GM21576 (cell line): Measurements from ENCODE around the gene SMYD2.

Source experiments
- ATAC-seq: cut with Tn5 transposase; IDR thresholded peaks from one replicate; pipeline ENCODE4 v1.9.1; 2021; ENCODE audit warnings: mild to moderate bottlenecking, moderate library complexity; ENCODE audit not compliant: unreplicated experiment

The SMYD2 gene

DNA sequence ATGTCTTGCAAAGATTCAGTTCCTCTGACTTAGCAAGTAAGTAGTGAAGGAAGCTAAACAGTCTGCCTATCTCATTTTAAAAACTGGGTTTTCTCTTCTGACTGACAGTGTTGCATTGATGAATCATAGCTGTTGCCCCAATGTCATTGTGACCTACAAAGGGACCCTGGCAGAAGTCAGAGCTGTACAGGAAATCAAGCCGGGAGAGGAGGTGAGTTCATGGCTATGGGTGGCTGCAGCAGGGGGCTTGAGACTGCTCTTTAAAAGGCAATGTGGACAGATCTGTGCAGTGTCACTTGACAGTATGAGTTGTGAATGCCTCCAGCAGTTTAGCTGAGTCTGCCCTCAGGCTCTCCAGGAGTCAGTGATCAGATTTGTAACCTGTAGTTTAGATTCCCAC, 46.6 kb downstream of the SMYD2 start:
- ATAC-seq = no peak

DNA sequence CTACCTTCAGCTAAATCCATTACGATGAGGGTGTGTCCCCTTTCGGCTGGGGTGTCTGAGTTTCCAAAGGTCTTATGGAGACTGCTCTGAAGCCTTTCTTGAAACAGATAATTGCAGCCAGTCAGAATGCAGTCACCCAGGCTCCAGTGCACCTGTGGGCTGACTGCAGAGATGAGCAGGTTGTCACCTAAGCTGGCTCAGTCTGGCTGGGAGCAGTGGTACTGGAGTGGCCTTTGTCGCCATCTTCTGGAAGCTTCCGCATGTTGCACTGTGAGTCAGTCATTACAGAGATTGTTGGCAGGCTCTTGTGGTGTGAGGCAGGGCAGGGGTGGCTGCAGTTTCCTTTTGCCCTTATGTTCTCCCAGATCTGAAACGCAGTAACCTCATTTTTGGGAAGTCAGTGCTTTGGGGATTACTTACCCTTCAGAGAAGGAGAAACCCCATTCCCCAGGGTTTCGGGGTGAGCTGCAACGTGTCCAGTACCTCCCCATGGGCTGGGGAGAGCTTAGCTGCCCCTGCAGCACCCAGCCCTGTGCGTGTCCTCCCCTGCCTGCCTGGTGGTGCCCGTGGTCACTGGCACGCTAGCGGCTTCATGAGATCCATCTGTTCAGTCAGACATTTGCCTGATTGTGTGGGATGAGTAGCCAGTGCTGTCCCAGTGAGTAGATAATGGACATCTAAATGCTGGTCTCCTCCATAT, 48.0 kb downstream of the SMYD2 start:
- ATAC-seq = peak; percentile 90

DNA sequence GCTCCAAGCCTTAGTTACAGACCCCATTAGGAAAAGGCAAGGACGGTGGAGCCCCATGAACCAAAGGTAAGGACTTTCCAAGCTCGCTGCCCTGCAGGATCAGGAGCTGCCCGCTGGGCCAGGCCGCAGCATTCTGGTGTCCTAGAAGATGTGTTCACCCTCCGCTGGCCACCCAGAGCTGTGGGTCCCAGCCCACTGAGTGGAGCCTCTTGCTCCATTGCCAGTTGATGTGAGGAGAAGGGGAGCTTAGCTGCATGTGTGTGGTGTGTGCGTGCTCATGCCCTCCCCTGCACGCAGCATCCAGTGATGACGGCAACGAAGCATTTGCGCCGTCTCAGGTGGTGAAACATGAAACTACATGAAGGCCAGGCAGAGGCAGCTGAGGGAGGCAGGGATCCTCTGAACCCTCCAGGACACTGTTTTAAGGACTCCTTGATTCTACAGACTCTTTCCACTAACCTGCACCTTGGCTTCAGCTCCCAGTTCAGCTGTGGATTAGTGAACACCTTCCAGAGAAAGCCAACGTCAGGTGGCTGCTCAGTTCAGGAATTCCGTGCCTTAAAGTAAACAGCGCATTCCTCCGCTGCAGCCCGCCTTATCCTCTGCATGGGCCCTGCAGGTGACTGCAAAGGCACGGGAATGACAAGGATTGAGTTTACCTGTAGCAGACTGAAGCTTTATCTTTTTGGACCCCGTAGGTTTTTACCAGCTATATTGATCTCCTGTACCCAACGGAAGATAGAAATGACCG, 48.7 kb downstream of the SMYD2 start:
- ATAC-seq = no peak

DNA sequence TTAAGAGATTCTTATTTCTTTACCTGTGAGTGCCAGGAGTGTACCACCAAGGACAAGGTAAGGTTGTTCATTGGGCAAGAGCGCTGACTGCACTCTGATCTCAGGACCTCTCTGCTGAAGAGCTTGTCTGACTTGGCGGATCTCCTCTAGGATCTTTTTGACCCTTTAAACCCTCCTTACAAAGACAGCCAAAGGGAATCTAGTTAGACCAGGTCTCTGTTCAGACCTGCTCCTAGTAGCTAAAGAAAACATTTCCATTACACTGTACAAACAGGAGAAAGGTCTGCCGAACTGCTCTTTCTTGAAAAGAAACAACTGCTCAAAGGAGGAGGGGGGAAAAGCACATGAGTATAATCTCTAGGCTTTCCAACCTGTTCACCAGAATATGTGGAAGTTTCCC, 49.3 kb downstream of the SMYD2 start:
- no peak for ATAC-seq

DNA sequence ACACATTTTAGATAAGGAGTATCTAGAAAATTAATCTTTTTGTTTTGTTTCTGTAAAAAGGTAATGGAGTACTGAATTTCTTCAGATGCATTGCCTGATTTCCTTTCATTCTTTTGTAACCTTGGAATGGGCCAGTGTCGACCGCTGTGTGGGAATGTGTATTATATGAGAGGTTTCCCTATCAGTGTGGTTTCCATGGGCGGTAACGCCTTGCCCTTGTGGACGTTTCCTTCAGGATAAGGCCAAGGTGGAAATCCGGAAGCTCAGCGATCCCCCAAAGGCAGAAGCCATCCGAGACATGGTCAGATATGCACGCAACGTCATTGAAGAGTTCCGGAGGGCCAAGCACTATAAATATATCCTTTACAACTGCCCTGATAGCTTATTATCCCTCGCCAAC, 49.8 kb downstream of the SMYD2 start:
- ATAC-seq = no peak

DNA sequence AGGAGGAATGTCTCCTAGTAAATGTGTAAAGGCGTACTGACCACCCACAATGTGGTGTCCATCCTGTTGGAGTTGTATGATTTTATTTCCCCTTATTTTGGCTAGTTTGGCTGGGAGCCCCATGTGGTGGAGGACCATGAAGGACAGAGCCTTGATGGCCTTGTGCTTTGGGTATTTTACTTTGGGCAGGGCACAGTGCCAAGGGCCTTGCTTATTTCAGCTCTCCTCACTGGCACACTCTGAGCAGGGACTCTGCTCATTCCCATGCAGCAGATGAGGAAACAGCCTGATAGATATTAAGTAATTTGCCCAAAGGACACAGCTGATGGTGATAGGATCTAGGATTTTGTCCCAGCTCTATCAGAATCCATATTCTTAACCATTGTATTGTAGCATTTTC, 50.2 kb downstream of the SMYD2 start:
- ATAC-seq = no peak

DNA sequence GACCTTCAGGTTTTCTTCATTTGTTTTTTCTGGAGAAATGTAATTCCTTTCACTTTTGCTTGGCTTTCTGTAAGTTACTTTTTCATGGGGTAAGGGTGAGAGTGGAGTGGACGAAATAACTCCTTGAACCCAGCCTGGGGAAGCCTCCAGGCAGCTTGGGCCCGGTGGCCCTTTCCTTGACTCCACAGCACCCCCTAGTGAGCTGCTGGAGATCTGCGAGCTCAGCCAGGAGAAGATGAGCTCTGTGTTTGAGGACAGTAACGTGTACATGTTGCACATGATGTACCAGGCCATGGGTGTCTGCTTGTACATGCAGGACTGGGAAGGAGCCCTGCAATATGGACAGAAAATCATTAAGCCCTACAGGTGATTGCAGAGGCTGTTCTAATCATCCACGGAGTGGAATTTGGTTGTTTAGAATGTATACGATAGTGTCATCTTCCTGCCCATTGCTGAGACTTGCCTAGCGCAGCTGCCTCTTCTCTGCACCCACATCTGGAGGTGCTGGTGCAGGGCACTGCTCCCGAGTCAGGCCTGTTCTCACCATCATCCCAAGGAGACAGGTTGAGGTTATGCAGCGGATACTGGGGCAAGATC, 51.0 kb downstream of the SMYD2 start:
- ATAC-seq = no peak

DNA sequence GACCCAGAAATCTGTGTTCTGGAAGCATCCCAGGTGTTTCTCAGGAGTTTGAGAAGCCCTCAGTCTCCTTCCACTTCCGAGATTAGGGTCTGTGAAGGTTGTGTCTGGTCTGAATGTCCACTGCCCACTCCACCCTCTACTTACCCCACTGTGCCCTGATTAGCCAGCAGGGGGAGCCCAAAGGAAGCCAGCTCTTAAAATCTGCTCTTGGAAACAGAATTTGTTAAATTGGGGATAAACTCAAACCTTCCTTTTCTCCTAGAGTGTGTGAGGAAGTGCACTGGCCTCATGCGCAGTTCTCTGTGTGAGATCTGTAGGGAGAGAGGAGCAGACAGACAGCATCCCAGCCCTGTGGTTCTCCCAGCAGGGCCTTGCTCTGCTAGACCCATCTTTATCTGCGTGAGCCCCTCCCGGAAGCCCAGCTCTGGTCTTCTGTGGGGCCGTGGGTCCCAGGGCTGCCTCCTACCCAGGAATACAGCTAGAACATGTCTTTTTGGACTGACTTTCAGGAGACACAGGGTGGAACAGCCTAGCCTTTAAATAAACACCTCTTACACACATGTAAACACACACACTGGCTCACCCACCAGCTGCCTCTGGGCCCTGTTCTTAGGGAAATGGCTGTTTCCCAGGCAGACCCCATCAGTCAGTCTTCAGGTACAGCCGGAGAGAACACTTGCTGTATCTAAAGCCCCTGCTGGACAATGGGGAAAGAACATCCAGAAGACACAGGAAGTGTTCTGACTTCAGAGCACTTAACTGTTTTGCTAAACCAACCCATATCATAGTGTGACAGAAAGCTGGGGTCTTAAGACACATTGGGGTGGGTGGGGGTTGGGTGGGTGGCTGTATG, 52.2 kb downstream of the SMYD2 start:
- ATAC-seq = no peak

DNA sequence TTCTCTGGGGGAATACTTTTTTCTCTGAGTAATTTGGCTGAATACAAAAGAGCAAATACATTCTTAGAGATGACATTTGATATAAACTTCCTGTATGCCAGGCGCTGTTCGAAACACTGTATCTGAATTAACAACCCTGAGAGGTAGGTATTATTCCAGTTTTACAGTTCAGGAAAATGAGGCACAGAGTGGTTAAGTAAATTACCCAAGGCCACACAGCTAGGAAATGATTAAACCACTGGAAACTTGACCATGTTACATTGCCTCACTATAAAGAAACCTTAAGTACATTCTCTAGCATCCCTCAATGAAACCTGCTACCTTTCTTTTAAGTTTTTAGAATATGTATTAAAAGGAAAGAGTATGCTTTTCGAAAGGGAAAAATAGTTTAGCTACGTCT, 54.6 kb downstream of the SMYD2 start:
- ATAC-seq = no peak

DNA sequence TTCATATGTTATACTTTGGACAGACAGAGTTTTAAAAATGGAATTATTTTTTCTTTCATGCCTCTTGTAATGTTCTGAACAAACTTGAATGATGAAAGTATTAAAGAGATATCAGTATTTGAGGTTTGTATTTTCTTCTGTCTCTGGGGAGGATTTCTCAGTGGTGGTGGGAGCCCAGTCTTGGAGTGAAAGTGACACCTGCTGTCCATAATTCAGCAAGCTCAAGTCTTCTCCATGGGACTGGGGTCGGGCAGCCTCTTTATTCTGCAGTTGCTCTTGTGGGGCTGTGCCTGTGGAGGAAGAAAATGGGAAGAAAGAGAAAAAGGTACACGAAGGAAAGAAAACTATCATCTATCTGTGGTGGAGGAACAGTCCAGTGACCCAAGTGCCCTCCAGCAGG, 56.1 kb downstream of the SMYD2 start:
- ATAC-seq = no peak

DNA sequence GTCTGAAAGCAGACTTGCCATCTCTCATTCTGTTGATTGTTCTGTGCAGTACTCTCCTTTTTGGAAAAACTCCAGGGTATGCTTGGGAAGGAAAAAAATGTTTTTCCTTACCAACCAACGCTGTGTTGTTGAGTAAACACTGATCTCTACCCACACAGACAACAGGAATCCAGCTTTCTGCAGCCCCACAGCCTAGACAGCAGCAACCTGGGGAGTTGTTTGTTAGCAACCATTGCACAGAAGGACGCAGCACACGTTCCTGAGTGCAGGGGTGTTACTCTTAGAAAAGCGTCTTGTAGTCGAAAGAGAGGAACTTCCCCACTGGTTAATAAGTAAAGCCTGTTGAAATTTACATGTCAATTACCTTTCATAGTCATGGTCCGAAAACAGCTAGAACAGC, 56.6 kb downstream of the SMYD2 start:
- ATAC-seq = no peak

DNA sequence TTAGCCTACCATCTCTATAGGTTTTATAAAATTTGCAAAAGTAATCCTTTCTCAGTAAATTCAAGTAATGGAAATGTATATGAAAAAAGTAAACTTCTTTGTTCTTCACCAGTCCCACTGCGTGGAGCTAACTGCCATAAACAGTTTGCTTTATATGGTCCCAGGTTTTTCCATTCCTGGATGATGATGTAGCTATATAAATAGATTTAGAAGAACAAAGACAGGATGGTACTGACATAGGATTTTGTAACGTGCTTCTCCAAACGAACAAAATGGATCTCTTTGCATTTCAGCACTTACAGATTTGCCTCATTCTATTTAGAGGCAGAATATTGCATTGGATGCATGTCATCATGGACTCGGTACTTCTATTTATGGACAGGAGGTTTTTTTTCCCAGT, 57.3 kb downstream of the SMYD2 start:
- ATAC-seq = no peak

DNA sequence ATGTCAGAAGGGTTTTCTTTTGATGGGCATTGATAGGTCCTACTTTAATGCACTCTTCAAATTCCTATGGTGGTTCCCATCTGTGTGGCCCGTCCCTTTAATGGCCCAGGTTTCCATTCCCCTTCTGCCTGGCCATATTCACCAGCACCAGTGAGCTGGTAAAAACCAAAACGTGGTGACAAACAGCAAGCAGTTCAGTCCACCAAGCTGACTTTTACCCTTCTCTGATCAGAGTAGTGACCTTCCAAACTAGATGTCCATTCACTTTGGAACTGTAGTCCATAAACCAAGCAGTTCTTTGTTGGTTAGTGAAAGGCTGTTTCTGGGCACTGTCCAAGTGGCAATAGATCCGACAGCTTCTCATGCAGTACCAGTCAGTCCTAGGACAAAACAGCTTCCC, 60.5 kb downstream of the SMYD2 start:
- no peak for ATAC-seq

DNA sequence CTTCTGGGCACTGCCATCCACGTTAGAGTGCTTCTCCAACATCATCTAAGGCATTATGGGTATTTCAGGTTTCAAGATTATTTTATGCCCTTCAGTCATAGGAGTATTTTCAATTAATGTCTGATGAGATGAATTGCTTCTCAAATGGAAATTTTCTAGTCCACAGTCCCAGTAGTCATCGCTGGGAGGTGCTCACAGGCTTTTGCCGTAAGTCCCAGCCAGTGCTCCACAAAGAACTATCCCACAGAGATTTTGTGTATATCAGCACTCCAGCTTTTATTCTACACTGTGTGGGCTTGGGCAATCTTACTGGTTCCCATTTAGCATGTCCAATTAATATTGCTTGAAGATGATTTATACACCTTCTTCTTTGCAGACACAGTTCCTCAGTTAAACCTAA, 61.0 kb downstream of the SMYD2 start:
- no peak for ATAC-seq

DNA sequence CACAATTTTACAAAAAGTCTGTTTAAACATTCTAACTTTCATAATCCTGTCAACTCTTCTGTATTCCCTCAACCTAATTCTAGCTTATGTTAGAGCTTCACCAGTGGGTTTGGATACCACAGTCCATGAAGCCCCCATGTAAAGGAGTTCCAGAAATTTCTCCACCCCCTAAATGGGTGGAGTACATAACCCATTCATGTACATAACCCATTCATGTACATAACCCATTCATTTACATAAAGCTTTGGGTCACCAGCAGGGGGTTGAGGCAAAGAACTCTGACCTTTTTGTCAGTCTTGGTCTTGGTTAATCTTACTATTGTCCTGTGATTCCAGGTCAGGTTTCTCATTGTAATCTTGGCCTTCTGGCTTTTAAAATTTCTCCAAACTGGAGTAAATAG, 61.6 kb downstream of the SMYD2 start:
- no peak for ATAC-seq

DNA sequence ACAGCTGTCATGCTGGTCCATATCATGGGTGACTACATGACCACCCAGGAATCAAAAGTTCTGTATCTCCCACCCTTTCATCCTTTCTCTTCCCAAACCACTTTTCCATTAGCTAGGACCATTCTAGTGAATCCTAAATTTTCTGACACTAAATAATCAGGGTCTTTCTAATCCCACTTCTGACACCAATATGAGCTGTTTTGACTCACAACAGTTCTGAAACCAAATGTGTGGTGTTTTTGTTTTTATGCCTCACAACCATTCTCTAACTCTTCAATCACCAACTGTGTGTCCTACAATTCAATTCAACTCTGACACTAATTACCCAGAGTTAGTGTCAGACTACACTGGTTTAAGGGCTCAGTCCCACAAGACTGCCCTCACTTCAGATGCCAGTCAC, 63.9 kb downstream of the SMYD2 start:
- ATAC-seq = no peak

DNA sequence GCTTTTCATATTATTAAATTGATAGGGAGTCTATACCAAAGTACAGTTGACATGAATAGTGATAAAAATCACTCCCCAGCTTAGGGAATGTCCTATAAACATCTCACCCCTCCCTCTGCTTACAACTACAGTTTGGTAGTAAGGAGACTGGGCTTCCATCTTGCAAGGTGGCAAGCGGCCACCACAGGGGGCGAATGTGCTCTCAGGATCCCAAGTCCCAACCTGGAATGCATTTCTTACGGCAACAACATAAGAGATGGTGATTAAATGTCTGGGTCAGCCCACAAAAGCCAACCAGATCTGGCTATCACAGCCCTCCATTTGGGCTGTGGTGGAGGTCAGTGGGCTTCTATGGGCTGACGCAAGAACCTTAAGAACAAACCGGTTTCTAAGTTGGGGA, 68.0 kb downstream of the SMYD2 start:
- ATAC-seq = no peak

DNA sequence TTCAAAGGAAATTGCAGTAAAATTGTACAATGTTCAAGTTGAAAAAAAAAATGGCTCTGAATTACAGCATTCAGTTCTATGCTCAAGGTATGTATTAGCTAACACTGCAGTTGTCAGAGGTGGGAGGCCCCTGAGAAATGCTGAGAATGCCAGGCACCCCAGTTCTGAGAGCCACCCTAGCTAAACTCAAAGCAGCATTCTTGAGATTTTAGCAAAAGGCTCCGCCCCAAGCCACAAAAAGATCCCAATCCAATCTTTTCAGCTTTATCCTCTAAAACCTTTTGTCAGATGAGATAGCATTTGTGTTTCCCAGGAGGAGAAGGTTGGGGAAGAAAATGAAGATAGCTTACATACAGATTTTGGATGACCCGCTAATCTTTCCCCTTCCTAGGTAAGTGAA, 68.8 kb downstream of the SMYD2 start:
- no peak for ATAC-seq

DNA sequence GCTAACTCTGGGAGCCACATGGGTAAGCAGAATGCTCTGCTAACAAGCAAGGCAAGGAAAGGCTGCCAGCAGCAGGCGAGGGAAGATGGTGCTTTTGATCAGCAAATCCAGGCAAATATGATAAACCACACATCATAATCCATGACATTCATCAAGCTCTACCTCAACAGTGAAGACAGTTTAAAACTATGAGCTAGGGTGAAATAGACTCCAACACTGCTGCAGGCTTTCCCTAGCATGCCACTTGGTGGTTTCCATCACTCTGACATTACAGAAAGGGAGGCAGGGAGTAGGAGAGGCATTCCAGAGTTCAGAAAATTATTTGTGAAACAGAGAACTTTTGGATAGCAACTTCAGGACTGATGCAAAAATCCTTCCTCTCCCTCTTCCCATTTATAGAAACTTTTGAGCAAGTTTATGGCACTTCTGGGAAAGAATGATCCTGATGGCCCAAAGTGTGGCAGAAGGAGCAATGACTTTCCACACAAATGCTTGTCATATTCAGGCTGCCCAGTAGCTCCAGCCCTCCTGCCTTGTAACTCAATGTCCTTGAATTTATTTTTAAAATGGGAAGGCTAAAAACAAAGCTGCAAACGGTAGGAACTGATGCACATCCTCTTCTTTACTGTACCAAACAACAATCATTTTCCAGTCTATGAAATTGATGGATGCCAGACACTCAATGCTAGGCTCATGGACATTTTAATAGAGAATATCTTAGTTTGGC, 70.8 kb downstream of the SMYD2 start:
- no peak for ATAC-seq

DNA sequence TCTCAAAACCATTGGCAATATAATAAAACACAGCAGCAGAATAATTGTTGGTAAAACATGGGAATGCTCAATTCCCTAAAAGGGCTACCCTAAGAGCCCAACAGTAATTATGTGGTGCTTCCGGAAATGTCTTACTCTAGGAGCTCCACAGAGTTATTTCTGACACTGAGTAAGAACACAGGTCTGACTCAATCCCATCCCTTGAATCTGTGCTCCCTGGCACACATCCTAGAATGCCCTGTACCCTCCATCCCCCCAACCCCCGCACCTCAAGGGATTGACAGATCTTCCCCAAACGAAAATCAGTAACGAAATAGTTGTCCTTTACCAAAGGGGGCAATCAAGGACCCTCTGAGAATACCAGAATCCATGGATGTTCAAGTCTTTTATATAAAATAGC, 71.9 kb downstream of the SMYD2 start:
- no peak for ATAC-seq
